HEK293 (cell line): ENCODE measurements around the gene XRN2.

Experiments used
- CTCF ChIP-seq: fragments of 450-650 bp; formaldehyde crosslinking; IDR thresholded peaks from 2 replicates; pipeline ENCODE4 v1.5.1; 2016; ENCODE audit warnings: missing biosample characterization, missing genetic modification characterization
- ZNF311 ChIP-seq: fragments of 450-650 bp; formaldehyde crosslinking; IDR thresholded peaks from 2 replicates; pipeline ENCODE4 v1.5.1; 2017; ENCODE audit warnings: missing biosample characterization, missing genetic modification characterization, borderline replicate concordance
- ZNF707 ChIP-seq: fragments of 450-650 bp; formaldehyde crosslinking; IDR thresholded peaks from 2 replicates; pipeline ENCODE4 v1.5.1; 2016; ENCODE audit warnings: missing biosample characterization, missing genetic modification characterization
- ZNF785 ChIP-seq: fragments of 450-650 bp; formaldehyde crosslinking; IDR thresholded peaks from 2 replicates; pipeline ENCODE4 v1.5.1; 2016; ENCODE audit warnings: missing biosample characterization, missing genetic modification characterization

GRCh38 chr20:21361266-21361665 lies 58.1 kb downstream of the XRN2 start:
- TF ChIP-seq CTCF (tag by site-specific recombination) = no peak
- no peak for TF ChIP-seq ZNF311 (tag by site-specific recombination)
- TF ChIP-seq ZNF707 = no peak
- TF ChIP-seq ZNF785 (tag by site-specific recombination) = no peak
